ENCODE results near the gene CEP152.

Gene CEP152

DNA sequence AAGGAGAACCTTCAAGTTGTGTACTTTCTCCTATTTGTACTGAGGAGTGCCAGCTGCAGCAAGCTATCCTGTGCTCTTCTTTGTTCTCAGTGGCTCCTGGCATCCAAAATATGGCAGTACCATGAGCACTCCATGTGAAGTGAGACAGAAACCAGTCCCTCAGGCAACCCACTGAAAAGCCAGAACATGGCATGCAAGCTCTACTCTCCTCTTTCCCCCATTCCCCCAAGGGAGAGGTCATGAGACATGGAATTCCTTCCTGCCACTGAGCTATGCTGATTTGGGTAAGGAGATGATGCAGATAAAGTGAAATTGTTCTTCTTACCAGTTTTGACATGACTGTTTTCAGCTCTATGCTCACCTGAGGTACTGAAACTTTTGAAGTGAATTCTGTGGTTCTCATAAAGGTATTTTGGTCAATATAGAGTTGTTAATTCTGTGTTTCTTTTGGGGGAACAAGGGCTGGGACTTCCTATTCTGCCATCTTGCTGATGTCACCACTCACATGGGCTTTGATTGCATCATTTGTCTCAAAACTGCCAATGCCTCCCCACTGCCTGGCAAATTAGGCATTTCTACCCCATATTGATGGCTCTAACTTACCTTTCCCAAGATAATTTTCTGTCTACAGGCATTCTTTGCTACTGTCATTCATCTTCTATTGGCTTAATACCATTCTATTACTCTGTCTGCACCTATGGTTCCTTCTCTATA lies 22.8 kb upstream of the CEP152 start:
- TF ChIP-seq POLR2AphosphoS5 (IDR thresholded peaks at IDR 0.05; ENCODE audit: low read depth, low read length) (no peak), POLR2A (IDR thresholded peaks at IDR 0.05; ENCODE audit: low read depth, low read length) (no peak), TAF1 (IDR thresholded peaks at IDR 0.05; ENCODE audit: borderline replicate concordance, low read depth, low read length) (no peak)
- no peak for FAIRE-seq
- DNase-seq (ENCODE audit: insufficient read length), result no peak

DNA sequence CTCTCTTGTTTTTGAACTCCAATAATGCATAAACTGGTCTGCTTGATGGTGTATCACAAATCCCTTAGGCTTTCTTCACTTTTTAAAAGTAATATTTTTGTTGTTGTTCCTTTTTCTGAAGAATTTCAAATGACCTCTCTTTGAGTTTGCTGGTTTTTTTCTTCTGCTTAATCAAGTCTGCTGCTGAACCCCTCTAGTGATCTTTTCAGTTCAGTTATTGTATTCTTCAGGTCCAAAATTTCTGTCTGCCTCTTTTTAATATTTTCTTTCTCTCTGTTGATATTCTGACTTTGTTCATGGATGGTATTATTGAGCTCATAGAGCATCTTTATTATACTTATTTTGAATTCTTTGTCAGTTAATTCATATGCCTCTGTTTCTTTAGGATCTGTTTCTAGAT lies 21.8 kb upstream of the CEP152 start:
- no peak for DNase-seq (ENCODE audit: insufficient read length)
- FAIRE-seq, result no peak
- TF ChIP-seq TAF1 (IDR thresholded peaks at IDR 0.05; ENCODE audit: borderline replicate concordance, low read depth, low read length) (no peak), POLR2A (IDR thresholded peaks at IDR 0.05; ENCODE audit: low read depth, low read length) (no peak), POLR2AphosphoS5 (IDR thresholded peaks at IDR 0.05; ENCODE audit: low read depth, low read length) (no peak)

DNA sequence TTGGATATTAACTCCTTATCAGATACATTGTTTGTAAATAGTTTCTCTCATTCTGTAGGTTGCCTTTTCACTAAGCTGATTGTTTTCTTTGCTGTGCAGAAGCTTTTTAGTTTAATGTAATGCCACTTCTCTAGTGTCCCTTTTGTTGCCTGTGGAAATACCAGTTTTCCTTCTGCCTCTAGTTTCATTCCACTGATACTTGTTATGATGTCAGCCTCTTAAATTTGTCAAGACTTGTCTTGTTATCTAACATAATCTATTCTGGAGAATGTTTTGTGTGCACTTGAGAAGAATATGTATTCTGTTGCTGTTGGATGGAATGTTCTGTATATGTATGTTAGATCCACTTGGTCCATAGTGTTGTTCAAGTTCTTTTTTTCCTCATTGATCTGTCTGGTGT lies 18.0 kb upstream of the CEP152 start:
- TF ChIP-seq TAF1 (IDR thresholded peaks at IDR 0.05; ENCODE audit: borderline replicate concordance, low read depth, low read length) (no peak), POLR2AphosphoS5 (IDR thresholded peaks at IDR 0.05; ENCODE audit: low read depth, low read length) (no peak), POLR2A (IDR thresholded peaks at IDR 0.05; ENCODE audit: low read depth, low read length) (no peak)
- FAIRE-seq, result no peak
- no peak for DNase-seq (ENCODE audit: insufficient read length)

- DNase-seq (ENCODE audit: insufficient read length) (no peak), FAIRE-seq (no peak)
- no peak for TF ChIP-seq POLR2A (IDR thresholded peaks at IDR 0.05; ENCODE audit: low read depth, low read length)
- no peak for TF ChIP-seq POLR2AphosphoS5 (IDR thresholded peaks at IDR 0.05; ENCODE audit: low read depth, low read length)
- no peak for TF ChIP-seq TAF1 (IDR thresholded peaks at IDR 0.05; ENCODE audit: borderline replicate concordance, low read depth, low read length)
Observed at GRCh38 chr15:48828471-48828870, 17.6 kb upstream of the CEP152 start.

- DNase-seq (ENCODE audit: insufficient read length), result no peak
- no peak for FAIRE-seq
- no peak for TF ChIP-seq POLR2A (IDR thresholded peaks at IDR 0.05; ENCODE audit: low read depth, low read length)
- TF ChIP-seq POLR2AphosphoS5 (IDR thresholded peaks at IDR 0.05; ENCODE audit: low read depth, low read length), result no peak
- TF ChIP-seq TAF1 (IDR thresholded peaks at IDR 0.05; ENCODE audit: borderline replicate concordance, low read depth, low read length), result no peak
Observed at GRCh38 chr15:48825075-48825474, 14.2 kb upstream of the CEP152 start.

- TF ChIP-seq TAF1 (IDR thresholded peaks at IDR 0.05; ENCODE audit: borderline replicate concordance, low read depth, low read length), result no peak
- DNase-seq (ENCODE audit: insufficient read length) (no peak), FAIRE-seq (no peak)
Observed at GRCh38 chr15:48823706-48824105, 12.8 kb upstream of the CEP152 start.

DNA sequence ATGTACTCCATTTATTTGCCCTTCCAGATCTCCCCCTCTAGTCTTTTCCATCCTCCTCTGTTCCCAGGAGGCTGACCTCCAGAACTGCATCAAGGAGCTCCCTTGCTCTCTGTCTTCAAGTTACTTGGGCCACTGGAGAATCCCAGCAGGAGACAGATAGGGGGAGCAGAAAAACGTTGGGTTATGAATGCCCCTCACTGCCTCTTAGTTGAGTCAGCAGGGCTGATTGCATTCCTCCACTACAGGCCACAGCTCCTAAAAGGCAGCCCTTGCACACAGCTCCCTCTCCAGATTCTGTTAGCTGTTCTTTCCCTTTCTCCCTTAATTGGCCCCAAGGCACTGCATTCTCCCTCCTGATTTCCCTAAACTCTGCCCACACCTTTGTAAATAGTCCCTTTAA lies 12.4 kb upstream of the CEP152 start:
- DNase-seq (ENCODE audit: insufficient read length) (no peak), FAIRE-seq (no peak)
- no peak for TF ChIP-seq POLR2AphosphoS5 (IDR thresholded peaks at IDR 0.05; ENCODE audit: low read depth, low read length)
- no peak for TF ChIP-seq POLR2A (IDR thresholded peaks at IDR 0.05; ENCODE audit: low read depth, low read length)
- TF ChIP-seq TAF1 (IDR thresholded peaks at IDR 0.05; ENCODE audit: borderline replicate concordance, low read depth, low read length), result no peak

DNA sequence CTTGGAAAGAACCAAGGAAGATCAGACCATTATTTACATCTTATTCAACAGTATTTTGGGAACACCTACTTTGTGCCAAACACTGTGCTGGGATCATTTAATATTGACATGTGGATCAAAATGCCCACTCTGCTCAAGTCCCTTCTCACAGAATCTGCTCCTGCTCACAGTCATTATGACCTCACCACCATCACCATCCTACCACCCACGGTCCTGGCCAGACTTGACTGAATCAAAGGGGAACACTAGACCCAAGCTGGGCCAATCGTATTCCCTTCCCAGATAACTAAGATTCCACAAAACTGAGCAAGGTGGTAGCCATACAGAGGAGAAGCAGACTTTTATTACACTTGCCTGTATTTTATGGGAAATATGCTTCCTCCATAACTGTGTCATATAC lies 3.4 kb upstream of the CEP152 start:
- DNase-seq (ENCODE audit: insufficient read length) (no peak), FAIRE-seq (no peak)
- TF ChIP-seq POLR2AphosphoS5 (IDR thresholded peaks at IDR 0.05; ENCODE audit: low read depth, low read length), result no peak
- TF ChIP-seq POLR2A (IDR thresholded peaks at IDR 0.05; ENCODE audit: low read depth, low read length), result no peak
- no peak for TF ChIP-seq TAF1 (IDR thresholded peaks at IDR 0.05; ENCODE audit: borderline replicate concordance, low read depth, low read length)

DNA sequence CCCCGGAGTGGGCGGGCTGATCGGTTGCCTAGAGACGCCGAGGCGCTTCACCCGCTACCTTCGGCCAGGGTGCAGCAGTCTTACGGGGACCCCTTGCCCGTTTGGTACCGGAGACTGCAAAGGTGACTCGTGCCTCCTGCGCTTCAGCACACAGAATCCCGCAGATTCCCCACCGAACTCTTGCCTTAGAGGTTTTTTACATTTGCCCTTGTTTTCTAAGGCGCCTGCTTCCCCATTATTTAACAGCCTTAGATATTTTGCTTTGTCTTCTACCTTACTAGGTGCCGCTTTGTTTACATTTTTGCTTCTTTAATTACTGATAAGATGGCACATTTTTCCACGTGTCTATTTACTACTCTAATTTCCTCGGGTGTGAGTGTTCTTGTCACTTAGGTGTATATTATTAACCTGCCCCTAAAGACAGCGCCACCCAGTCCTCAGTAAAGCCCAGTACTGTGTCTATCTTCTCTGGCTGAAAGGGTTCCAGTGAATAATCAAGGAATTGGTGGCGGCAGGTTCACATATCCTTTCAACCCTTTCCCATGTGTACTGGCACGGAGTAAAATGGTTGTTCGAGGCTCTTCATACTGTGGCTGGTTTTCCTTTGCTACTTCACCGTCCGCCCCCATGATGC lies 573 bp upstream of the CEP152 start:
- no peak for DNase-seq (ENCODE audit: insufficient read length)
- FAIRE-seq, result no peak
- TF ChIP-seq TAF1 (IDR thresholded peaks at IDR 0.05; ENCODE audit: borderline replicate concordance, low read depth, low read length) (no peak), POLR2A (IDR thresholded peaks at IDR 0.05; ENCODE audit: low read depth, low read length) (no peak), POLR2AphosphoS5 (IDR thresholded peaks at IDR 0.05; ENCODE audit: low read depth, low read length) (no peak)

DNA sequence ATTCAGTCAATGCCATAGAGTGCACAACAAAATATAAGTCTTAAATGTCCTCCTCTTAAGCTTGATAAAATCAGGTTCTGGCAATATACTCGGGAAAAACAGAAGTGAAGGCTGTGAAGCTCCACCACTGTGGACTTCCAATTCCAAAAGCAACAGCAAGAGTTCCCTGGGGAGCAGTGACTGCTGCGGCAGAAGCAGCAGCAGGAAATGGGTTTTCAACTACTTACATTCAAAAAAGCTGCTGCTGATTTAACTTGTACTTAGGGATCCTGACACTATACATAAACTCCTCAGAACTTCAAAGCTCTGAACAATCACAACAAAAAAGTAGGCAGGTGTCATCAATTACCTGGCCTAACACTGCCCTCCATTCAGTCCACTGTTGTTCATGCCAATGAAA lies 4.7 kb downstream of the CEP152 start:
- FAIRE-seq, result no peak
- no peak for DNase-seq (ENCODE audit: insufficient read length)
- TF ChIP-seq TAF1 (IDR thresholded peaks at IDR 0.05; ENCODE audit: borderline replicate concordance, low read depth, low read length), result no peak
- TF ChIP-seq POLR2AphosphoS5 (IDR thresholded peaks at IDR 0.05; ENCODE audit: low read depth, low read length), result no peak
- TF ChIP-seq POLR2A (IDR thresholded peaks at IDR 0.05; ENCODE audit: low read depth, low read length), result no peak

GRCh38 chr15:48805591-48805990 lies 5.3 kb downstream of the CEP152 start:
- TF ChIP-seq TAF1 (IDR thresholded peaks at IDR 0.05; ENCODE audit: borderline replicate concordance, low read depth, low read length), result no peak
- TF ChIP-seq POLR2AphosphoS5 (IDR thresholded peaks at IDR 0.05; ENCODE audit: low read depth, low read length), result no peak
- FAIRE-seq (no peak), DNase-seq (ENCODE audit: insufficient read length) (no peak)

DNA sequence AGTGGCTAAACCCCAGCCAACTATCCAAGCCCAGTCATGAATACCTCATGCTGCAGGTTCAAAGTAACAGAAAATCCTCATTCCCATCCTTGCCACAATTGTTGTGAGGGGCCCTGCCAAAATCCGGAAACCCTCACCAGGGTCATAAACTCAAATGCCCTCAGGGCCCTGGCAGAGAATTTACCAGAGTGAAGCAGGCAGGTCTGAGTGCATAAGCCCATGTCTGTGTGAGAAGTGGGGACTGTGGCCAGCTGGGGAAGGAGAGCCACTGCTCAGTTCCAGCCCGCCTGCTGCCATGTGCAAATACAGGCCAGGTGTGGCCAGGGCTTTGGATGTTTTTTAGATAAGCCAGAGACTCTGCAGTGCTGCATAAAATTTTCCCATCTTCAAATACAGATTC lies 7.0 kb downstream of the CEP152 start:
- DNase-seq (ENCODE audit: insufficient read length), result no peak
- TF ChIP-seq POLR2A (IDR thresholded peaks at IDR 0.05; ENCODE audit: low read depth, low read length) (no peak), TAF1 (IDR thresholded peaks at IDR 0.05; ENCODE audit: borderline replicate concordance, low read depth, low read length) (no peak), POLR2AphosphoS5 (IDR thresholded peaks at IDR 0.05; ENCODE audit: low read depth, low read length) (no peak)
- no peak for FAIRE-seq
